ENCODE results near the gene S100A12.

Gene S100A12

GRCh38 chr1:153370146-153370545 lies 5.3 kb downstream of the S100A12 start:
- no peak for TF ChIP-seq ZFX (IDR thresholded peaks at IDR 0.05)
- TF ChIP-seq CTCF (conservative IDR thresholded peaks at IDR 0.05) = no peak
- H3K27ac ChIP-seq = no peak overlapping the region

GRCh38 chr1:153368495-153368894 lies 6.9 kb downstream of the S100A12 start:
- no peak overlapping the region for H3K27ac ChIP-seq
- no peak for TF ChIP-seq ZFX (IDR thresholded peaks at IDR 0.05)
- TF ChIP-seq CTCF (conservative IDR thresholded peaks at IDR 0.05) = no peak

GRCh38 chr1:153367090-153367489 lies 8.3 kb downstream of the S100A12 start:
- H3K27ac ChIP-seq = no peak overlapping the region
- TF ChIP-seq CTCF (conservative IDR thresholded peaks at IDR 0.05) (no peak), ZFX (IDR thresholded peaks at IDR 0.05) (no peak)

- no peak overlapping the region for H3K27ac ChIP-seq
- TF ChIP-seq ZFX (IDR thresholded peaks at IDR 0.05) (no peak), CTCF (conservative IDR thresholded peaks at IDR 0.05) (no peak)
Measured at GRCh38 chr1:153366261-153366660, 9.2 kb downstream of the S100A12 start.

- H3K27ac ChIP-seq = no peak overlapping the region
- TF ChIP-seq CTCF (conservative IDR thresholded peaks at IDR 0.05) = no peak
- no peak for TF ChIP-seq ZFX (IDR thresholded peaks at IDR 0.05)
Measured at GRCh38 chr1:153365696-153366095, 9.7 kb downstream of the S100A12 start.

DNA sequence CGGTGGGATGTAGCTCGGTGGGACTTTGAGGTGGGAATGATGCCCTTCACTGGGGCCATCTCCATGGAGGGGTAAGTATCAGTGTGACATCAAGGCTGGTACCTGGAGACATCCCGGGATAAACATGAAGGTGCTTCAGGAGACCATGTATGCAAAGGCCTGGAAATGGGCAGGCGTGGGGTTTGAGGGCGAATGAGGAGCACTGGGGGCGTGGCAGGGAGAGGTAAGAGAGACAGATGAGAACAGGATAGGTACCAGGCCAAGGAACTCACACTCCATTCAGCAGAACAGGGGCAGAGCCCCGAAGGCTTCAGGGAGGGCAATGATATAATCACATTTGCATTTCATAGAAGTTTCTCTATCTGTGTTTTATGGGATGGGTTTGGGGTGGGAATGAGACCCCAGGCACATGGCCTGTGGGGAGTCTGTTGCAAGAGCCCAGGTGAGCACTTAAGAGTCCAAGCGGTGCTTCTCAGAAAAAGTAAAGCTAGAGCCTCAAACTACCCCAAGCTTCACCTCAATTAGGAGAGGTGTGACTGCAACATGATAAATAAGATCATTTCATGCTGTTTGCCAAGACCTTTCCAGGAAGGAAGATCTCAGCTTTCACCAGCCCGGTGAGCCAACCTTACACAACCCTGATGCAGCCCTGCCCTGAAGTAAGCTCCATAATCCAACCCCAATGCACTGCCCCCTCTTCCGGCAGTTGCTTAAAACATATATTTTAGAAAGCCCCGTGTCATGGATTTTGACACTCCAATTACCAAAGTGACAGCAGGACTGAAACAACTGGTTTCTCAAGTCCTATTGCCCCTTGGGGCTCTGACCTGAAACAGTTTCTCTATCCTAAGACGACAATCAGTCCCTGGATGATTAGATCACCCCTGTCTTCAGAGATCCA lies 10.4 kb downstream of the S100A12 start:
- no peak overlapping the region for H3K27ac ChIP-seq
- TF ChIP-seq ZFX (IDR thresholded peaks at IDR 0.05) = no peak
- TF ChIP-seq CTCF (conservative IDR thresholded peaks at IDR 0.05) = no peak

DNA sequence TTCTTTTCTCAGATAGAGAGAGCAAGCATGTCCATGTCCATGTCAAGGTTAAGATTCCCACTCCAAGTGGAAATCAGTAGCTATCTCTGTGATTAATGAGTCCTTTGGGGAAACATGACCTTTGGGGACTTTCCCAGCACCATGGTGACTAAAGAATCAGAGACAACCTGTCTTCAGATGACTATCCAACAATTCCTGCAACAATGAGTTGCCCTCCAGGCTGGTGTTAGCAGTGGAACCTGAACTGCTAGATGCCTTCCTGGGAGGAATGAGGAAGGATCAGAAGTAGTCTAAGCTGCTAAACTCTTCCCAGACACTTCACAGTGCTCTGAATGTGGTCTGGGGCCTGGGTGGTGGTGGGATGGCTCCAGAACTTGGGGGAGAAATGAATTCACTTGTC lies 11.3 kb downstream of the S100A12 start:
- no peak for TF ChIP-seq ZFX (IDR thresholded peaks at IDR 0.05)
- no peak for TF ChIP-seq CTCF (conservative IDR thresholded peaks at IDR 0.05)
- no peak overlapping the region for H3K27ac ChIP-seq

Measured in C4-2B (cell line).